Measurements from ENCODE around the gene ZFAND3.

GRCh38 chr6:37904590-37904989 lies 85.1 kb downstream of the ZFAND3 start:
- TF ChIP-seq CTCF (optimal IDR thresholded peaks at IDR 0.05 in 1 of 3, IDR thresholded peaks at IDR 0.05 in 1 of 3, conservative IDR thresholded peaks at IDR 0.05 in 1 of 3; ENCODE audit: extremely low read depth in 1 of 3, insufficient read depth in 2 of 3, low read length in 3 of 3) (no peak), EZH2 (IDR thresholded peaks at IDR 0.05; ENCODE audit: low read length) (no peak)

All from keratinocyte (primary cell).